D341Med (cell line): Measurements from ENCODE around the gene SOX30.
"Not testable (repeated sequence)": the region's sequence is repeated elsewhere in the genome, so short reads cannot be mapped to it uniquely, and the experiment has no call there.

Experiments used
- DNase-seq: peaks from one replicate; pipeline ENCODE4 v3.0.0; 2012; ENCODE audit warnings: low spot score

The SOX30 gene

DNA sequence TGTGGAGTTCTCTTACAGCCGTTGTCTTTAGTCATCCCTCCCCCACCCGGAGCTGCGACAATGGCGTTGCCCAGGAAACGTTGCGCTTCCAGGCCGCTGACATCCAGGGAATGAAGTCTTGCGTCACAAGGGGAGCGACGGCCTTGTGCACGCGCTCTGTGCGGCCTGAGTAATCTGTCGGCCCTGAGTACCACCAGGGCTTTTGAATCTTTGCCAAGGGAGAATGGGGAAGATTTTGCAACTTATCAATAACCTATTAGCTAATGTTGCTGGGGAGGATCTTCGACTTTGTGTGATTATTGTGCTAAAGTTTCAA is at the start of gene SOX30:
TSS of gene SOX30 (minus strand) at position 62 of the 316 bp plus-strand sequence. CDS start 360 bp downstream, outside the sequence.
- DNase-seq = no peak

DNA sequence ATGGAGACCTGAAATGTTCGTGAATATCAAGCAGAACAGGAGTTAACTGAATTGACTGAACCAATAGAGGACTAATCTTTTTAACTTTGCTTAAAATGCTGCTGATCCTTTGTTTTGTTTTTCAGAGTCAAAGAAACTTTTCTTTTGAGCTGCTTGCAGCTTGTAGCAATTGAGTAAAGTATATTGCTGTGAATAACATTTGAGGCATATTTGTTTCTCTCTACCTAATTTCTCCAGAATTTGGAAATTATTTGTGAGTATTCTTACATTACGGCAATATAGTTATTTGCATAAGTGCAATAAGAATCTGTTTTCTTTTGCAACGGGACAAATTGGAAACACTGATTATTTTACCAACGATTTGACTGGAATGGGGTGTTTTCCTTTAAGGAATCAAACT is 46.4 kb upstream of the SOX30 start:
- not testable (repeated sequence) for DNase-seq

DNA sequence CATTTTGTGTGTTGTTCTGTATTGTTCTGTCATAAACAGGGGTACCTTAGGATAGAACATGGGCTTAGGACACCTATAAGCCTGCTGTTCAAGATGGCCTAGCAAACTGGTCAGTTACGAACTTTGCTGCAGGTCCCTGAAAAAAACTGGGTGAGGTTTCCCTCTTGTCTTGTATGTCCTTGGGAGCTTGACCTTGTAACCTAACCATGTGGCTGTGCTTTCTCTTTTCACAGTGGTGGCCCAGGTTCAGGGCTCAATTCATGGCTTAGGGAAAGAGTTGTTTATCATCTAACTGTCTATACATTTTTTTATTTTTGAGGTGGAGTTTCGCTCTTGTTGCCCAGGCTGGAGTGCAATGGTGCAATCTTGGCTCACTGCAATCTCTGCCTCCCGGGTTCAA is 43.9 kb upstream of the SOX30 start:
- not testable (repeated sequence) for DNase-seq

DNA sequence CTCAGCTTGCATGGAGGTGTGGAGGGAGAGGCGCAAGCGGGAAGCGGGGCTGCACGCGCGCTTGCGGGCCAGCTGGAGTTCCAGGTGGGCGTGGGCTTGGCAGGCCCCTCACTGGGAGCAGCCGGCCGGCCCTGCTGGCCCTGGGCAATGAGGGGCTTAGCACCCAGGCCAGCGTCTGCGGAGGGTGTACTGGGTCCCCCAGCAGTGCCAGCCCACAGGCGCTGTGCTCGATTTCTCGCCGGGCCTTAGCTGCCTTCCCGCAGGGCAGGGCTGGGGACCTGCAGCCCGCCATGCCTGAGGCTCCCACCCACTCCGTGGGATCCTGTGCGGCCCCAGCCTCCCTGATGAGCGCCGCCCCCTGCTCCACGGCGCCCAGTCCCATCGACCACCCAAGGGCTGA is 41.6 kb upstream of the SOX30 start:
- not testable (repeated sequence) for DNase-seq

DNA sequence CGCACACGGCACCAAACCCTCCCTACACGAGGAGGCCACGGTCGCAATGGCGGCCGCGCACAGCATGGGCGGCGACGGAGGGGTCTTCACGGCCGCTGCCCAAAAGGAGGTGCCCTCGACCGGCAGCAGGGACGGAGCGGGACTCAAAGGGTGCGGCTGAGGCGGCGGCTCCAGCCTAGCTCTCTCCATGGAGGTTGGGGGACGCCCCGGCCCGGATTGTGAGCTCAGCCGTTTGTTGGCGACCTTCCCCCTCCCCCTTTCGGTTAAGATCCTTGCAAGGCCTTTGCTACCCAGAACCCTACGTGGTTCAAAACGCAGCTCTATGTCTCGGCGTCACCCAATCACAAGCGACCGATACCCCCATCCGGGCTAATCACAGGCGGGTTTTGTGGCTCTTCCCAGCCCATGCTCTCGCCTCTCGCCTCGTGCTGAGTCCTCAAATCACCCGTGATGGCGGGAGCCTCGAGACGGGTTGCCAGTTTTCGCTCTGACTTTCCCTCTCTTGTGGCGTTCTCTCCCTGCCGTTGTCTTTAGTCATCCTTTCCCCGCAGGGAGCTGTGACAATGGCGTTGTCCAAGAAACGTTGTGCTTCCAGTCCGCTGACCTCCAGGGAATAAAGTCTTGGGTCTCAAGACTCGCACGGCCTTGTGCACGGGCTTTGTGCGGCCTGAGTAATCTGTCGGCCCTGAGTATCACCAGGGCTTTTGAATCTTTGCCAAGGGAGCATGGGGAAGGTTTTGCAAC is 38.6 kb upstream of the SOX30 start:
- DNase-seq = no peak

DNA sequence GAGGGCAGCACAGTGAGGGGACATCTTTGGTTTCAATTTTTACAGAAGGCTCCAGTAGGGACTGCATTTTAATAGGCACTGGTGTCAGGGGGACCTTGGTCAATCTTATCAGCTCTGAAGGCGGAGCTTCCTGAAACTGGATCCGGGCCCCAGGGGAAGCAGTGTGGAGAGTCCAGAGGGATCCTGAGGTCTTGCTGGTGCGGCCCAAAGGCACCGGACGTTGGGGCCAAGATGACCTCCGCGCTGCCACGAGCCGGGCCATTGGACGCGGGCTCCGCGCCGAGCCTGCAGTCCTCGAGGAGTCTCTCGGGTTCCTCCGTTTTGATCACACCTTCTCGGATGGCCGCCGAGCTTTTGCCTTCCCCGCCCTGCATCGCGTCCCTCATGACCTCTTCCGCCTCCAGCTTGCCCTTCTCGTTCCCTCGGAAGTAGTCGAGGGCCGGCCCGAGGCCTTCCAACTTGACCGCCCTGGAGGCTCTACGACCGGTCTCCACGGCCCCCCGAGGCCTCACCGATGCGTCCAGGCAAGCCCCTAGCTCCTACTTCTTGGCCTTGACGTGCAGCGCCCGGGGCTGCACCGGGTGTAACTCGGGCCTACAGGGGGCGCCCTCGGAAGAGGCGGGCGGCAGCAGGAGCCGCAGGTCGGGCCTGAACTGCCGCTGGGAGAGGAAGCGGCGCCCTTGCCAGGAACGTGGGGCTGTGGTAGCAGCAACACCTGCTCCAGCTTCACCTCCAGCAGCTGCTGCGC is 37.9 kb upstream of the SOX30 start:
- no peak for DNase-seq

DNA sequence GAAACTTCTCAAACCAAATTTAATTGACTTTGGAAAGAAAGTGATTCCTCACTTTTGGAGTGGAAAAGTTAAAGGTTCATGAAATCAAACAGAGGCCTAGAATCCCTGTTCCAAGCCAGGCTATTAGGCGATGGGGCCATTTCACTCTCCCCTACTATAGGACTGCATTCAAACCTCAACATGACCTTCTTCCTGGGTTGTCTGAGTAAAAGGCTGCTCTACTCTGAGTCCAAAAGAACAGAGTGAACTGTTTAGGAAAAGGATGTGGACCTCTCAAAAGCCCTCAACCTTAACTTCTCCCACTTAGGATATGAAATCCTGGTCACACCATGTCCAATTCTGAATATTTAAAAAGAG is 34.9 kb upstream of the SOX30 start:
- DNase-seq = no peak

DNA sequence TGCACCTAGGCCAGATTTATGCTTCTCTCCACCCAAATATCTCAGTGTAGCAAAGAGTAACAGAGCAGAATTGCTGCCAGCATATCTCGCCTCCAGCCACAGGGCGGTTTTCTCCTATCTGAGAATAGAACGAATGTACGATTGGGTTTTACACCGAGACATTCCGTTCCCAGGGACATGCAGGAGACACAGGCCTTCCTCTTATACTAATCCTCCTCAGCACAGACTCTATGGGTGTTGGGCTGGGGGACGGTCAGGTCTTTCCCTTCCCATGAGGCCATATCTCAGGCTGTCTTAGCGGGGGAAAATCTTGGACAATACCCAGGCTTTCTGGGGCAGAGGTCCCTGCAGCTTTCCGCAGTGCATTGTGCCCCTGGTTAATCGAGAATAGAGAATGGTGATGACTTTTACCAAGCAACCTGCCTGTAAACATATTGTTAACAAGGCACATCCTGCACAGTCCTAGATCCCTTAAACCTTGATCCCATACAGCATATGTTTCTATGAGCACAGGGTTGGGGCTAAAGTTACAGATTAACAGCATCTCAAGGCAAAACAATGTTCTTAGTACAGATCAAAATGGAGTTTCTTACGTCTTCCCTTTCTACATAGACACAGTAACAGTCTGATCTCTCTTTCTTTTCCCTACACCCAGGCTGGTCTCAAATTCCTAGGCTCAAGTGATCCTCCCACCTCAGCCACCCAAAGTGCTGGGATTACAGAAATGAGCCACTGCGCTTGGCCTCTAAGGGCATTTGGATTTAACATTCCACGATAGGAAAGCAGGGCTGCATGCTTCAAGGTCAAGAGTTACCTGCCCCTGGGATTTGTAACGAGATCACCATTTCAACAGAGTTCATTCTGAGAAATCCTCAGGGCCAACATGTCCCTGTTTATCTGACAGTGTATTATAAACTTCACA is 34.3 kb upstream of the SOX30 start:
- not testable (repeated sequence) for DNase-seq

DNA sequence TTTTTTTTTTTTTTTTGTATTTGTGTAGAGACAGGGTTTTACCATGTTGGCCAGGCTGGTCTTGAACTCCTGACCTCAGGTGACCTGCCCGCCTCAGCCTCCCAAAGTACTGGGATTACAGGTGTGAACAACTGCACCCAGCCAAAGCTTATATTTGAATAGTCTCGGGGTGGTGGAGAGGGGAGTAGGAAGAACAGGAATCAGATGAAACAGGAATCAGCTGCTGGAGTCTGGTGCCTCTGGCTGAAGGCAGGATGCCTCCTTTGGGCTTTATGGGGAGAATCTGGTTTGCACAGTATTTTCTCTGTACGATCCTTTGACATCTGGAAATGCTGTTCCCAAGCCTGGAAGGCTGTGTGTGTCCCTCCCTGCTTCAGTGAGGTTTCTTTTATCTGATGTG is 30.0 kb upstream of the SOX30 start:
- DNase-seq = no peak

DNA sequence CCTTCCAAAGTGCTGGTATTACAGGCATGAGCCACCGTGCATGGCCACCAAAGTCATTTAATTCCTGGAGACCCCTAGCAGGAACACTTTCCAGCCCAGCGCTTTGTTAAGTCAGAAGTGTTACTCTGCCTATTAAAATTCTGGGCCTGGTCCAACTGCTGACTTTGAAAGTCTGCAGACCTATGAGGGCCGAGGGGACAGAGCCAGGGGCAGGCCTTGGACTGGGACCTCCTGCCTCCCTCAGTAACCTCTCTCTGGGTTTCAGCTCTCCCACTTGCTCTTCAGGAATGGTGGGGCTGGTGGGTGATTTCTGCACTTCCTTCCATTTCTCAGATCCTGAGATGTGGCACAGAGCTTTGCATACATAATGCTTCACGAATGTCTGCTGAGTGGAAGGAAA is 28.8 kb upstream of the SOX30 start:
- no peak for DNase-seq

DNA sequence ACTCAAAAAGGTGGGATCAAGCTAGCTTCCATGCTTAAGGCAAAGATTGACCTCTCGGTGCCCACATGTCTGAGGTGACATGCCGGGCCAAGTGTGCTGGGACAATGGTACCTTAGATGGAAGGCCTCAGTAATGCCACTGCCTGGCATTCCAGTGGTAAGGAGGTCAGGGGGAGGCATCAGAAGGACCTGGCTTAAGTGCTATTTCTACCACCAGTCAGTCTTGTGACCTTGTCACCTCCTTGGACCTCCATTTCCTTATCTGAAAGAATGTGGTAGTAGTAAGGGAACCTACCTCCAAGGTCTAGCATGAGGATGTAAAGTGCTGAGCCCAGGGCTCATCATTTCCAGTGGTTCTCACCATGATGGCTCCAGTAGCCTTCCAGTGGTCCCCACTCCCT is 28.0 kb upstream of the SOX30 start:
- no peak for DNase-seq

DNA sequence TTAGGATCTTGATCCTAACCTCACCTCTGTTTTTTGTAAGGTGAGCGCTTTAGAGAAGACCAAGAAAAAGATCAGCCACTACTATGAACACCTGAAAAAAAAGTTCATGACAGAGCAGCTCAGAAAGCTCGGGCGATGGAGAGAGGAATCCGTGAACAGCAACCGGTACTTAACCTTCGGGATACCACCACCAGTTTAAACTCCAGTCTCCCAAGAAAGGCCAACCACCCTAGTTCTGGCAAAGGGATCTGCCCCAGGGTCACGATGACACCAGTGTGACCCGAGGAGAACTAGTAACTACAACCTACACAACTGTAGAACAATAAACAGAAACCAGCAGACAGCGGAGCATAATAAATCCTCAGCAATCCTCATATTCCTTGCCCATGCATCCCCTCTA is 27.6 kb upstream of the SOX30 start:
- DNase-seq = no peak

DNA sequence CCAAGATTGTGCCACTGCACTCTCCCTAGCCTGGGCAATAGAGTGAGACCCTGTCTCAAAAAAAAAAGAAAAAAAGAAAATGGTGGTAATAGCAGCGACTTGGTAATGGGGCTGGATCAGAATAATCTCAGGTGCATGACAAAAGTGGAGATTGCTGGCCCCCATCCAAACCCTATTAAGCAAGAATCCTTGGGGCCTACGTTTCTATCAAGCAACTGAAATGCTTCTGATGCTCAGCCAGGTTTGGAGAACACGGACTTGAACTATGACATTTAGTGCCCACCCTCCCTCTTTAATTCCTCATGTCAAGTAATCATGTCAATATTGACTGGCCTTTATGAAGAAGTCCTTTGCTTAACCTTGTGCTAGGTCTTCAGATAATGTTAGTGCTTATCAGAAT is 25.7 kb upstream of the SOX30 start:
- DNase-seq = no peak

DNA sequence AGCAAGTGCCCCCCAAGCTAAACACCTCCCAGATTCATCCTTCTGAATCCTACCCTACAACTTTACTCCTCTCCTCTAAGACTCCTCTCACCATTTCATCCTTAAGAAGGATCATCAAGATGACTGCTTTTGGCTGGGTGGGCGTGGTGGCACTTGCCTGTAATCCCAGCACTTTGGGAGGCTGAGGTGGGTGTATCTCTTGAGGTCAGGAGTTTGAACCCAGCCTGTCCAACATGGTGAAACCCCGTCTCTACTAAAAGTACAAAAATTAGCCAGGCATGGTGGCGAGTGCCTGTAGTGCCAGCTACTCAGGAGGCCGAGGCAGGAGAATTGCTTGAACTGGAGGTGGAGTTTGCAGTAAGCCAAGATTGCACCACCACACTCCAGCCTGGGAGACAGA is 22.1 kb upstream of the SOX30 start:
- not testable (repeated sequence) for DNase-seq

DNA sequence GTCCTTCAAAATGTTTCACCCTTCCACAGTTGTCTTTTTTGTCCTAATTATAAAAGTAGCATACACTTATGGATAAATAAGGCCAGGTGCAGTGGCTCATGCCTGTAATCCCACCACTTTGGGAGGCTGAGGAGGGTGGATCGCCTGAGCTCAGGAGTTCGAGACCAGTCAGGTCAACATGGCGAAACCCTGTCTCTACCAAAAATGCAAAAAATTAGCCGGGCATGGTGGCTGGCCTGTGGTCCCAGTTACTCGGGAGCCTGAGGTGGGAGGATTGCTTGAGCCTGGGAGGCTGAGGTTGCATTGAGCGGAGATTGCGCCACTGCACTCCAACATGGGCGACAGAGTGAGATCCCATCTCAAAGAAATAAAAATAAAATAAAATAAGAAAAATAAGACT is 20.7 kb upstream of the SOX30 start:
- DNase-seq = no peak

DNA sequence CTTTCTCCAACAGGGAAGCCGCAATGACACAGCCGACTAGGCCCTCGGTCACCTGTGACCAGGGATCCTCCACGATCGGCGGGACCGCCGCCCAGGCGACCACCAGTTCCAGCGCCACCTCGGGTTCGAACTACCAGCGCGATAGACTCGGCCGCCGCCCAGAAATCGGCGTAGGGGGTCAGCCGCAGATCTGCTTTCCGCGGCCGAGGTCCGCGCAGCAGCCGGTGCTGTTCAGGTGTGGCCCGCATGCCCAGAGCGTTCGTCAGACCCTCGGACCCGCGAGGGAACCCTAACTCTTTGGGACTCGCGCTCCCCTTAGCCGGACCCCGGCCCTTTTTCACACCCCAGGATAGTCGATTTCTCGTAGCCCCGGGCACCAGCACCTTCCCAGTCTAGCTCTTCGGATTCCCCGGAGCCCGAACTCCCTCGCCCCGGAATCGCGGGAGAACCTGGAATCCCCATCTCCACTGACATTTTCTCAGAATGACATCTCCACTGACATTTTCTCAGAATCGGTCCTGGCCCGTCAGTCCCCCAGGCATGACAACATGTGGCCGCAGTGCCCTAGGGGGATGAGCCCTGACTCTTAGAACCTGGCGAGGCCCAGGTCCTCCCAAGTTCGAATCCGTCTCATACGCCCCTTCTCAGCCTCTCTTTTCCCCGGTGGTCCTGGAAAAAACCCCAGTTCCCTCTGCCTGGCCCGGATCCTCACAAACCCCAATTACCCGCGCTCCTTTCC is 19.5 kb upstream of the SOX30 start:
- DNase-seq = no peak

DNA sequence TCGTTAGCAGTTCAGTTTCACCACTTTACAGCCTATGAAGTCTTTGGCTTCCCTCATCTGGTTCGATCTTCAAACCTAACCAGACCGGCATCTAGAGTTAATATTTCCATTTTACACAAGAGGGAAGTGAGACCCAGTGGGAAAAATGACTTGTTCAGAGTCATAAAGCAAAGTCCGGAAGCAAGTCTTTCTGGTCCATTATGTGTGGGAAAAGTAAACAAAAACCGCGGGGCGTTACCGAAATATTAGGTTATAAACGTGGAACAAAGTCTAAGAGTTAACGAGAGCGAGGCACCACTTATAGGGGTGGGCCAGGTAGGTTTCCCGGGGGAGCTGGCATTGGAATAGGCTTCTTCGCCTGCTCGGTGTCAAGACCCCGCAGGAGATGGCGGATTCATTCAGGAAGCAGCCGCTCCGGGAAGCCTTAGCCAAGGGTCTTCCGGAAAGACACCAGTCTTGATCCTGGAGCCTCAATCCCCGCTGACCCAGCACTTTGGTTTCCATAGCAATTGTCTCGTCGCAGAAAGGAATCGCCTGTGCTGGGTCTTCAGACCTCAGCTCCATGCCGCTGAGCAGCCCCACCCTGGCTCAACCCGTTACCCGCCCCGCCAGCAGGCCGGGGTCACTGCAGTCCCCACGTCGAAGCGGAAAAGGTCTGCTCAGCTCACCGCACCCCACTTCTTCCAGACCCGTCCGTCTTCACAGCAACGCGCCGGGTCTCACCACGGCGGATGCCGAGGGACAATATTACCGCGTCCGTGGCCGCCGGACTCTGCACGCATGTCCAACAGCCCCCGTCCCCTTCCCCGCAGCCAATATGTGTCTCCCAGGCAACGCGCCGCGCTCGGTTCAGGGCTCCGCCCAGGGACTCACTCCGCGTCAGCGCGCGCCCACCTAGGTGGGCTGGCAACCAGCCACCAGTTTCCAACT is 18.7 kb upstream of the SOX30 start, which contains the start of gene C5orf52:
TSS of gene C5orf52 (plus strand) at position 872 of the 930 bp plus-strand sequence. CDS start 82 bp downstream, outside the sequence.
- DNase-seq = no peak

DNA sequence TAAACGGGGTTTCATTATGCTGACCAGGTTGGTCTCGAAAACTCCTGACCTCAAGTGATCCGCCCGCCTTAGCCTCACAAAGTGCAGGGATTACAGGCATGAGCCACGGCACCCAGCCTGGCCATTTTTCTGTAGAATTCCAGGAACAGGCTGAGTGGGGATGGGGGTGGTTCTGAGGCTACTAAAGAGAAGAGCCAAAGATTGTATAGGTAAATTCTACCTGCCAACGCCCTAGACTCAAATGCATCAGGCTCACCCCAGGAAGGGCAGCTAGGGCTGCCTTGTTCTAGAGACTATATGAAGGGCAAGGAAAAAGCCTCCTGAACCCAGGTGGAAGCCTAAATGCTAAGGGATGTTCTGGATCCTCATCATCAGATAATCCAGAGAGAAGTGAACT is 17.5 kb upstream of the SOX30 start:
- no peak for DNase-seq

DNA sequence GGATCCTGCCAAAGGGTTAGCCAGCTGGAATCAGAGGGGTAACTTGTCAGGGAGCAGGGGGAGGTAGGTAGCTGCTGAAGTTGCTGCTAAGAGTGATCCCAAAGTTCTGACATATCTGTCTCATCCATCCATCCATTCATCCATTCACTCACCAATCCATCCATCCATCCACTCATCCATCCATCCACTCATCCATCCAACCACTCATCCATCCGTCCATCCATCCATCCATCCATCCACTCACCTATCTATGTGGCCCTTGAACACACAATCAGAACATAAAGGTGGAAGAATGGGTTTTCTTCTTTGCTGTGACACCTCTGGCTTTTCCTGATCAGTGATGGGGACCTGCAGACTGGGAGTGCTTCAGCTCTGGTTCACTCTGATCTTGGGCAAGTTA is 16.1 kb upstream of the SOX30 start:
- DNase-seq = no peak

DNA sequence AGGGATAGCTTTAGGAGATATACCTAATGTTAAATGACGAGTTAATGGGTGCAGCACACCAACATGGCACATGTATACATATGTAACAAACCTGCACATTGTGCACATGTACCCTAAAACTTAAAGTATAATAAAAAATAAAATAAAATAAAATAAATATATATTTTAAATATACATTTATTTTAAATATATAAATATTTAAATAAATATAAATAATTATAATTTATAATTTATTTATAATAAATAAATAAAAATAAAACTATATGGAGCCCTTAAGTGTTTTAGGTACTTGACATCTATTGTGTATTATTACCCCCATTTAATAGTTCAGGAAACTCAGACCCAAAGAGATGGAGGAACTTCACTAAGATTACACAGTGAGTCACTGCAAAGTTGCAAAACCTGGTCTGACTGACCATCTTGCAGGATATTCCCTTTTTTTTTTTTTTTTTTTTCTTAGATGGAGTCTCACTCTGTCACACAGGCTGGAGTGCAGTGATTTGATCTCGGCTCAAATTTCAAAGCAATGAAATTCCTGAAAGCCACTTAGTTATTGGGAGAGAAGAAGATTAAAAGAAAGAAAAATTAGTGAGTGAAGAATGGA is 13.3 kb upstream of the SOX30 start:
- DNase-seq = no peak
